Fibroblast of the aortic adventitia (primary cell): ENCODE data around the gene SLC46A2. TPM values are rescaled to one million over a fixed set of nuclear protein-coding genes. Genes with fewer than 3 reads are reported as not detected.

Experiments used
- DNase-seq: peaks from one replicate; pipeline ENCODE4 v3.0.0-alpha.2; 2010; ENCODE audit warnings: low read depth
- H3K4me3 ChIP-seq: 2 replicates; pipeline ENCODE4 v1.5.1; 2011; ENCODE audit warnings: low read depth, mild to moderate bottlenecking, control low read depth, low read length, moderate library complexity
- CTCF ChIP-seq: IDR thresholded peaks from 2 replicates; pipeline ENCODE4 v1.5.1; 2011; ENCODE audit warnings: mild to moderate bottlenecking, low read length, control low read depth, inconsistent platforms; ENCODE audit not compliant: insufficient read depth
- total RNA-seq: library from RNA; depleted of rRNA; stranded (reverse); fragments of >200 nt; gene quantifications from 2 replicates; pipeline ENCODE4 v1.2.3, GENCODE V29; 2012; ENCODE audit warnings: low replicate concordance

SLC46A2 gene
- not detected in 2 replicates for total RNA-seq

GRCh38 chr9:112890106-112891081, at the start of gene SLC46A2:
Gene SLC46A2, minus strand, starts transcription at chr9:112890876. Its CDS starts 195 bp downstream, at chr9:112890681.
- H3K4me3 ChIP-seq: peak within 1 kb of the TSS; percentile 57
- no peak for TF ChIP-seq CTCF
- no peak for DNase-seq

GRCh38 chr9:112939418-112939817, 48.7 kb upstream of the SLC46A2 start:
- no peak for DNase-seq
- TF ChIP-seq CTCF: no peak
- no peak overlapping the region for H3K4me3 ChIP-seq

GRCh38 chr9:112933696-112934095, 43.0 kb upstream of the SLC46A2 start:
- no peak for DNase-seq
- no peak for TF ChIP-seq CTCF
- no peak overlapping the region for H3K4me3 ChIP-seq

GRCh38 chr9:112925058-112925641, 34.5 kb upstream of the SLC46A2 start:
- DNase-seq: peak; percentile 43

GRCh38 chr9:112921549-112921948, 30.9 kb upstream of the SLC46A2 start:
- peak; percentile 65 for DNase-seq
- peak; percentile 67 for TF ChIP-seq CTCF
- H3K4me3 ChIP-seq: no peak overlapping the region

More at GRCh38 chr9:112925058-112925641, 34.5 kb upstream of the SLC46A2 start:
- H3K4me3 ChIP-seq: no peak overlapping the region
- peak; percentile 25 for TF ChIP-seq CTCF

- H3K4me3 ChIP-seq: no peak overlapping the region
- no peak for TF ChIP-seq CTCF
- DNase-seq: no peak
Measured at GRCh38 chr9:112917987-112918362, 27.3 kb upstream of the SLC46A2 start.
